HG03064 (cell line): ENCODE measurements around the gene ZSWIM6.

ENCODE experiments used
- ATAC-seq: cut with Tn5 transposase; IDR thresholded peaks from one replicate; pipeline ENCODE4 v1.9.1; 2021; ENCODE audit warnings: low read depth; ENCODE audit not compliant: unreplicated experiment

The ZSWIM6 gene

DNA sequence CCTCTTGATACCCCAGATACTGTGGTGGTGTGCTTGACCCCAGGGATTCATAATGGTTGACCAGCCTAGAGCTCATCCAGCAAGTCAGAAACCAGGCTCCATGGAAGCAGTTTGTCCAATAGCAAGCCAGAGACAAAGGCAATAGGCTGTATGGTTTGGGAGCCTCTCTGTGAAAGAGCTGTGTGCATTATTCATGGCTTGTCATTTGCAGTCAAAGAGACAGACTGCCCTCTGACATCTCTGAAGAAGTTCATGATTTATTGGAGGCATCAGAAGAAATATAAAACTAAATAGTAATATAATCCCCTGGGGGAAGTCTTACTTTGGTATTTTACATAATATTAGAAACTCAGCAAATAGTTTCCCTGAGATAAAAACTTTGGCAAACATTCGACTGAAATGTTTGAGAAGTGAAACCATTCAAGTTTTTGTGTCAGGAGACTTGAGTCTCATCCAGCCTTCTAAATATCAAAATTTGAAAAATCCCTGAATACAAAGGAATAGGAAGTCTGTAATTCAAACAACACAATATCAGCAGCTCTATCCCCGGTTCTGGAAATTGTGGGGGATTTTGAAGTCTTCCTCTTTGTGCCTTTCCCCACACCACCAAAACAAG is 250.3 kb downstream of the ZSWIM6 start:
- no peak for ATAC-seq

GRCh38 chr5:61582887-61583286 is 250.8 kb downstream of the ZSWIM6 start:
- ATAC-seq: no peak

DNA sequence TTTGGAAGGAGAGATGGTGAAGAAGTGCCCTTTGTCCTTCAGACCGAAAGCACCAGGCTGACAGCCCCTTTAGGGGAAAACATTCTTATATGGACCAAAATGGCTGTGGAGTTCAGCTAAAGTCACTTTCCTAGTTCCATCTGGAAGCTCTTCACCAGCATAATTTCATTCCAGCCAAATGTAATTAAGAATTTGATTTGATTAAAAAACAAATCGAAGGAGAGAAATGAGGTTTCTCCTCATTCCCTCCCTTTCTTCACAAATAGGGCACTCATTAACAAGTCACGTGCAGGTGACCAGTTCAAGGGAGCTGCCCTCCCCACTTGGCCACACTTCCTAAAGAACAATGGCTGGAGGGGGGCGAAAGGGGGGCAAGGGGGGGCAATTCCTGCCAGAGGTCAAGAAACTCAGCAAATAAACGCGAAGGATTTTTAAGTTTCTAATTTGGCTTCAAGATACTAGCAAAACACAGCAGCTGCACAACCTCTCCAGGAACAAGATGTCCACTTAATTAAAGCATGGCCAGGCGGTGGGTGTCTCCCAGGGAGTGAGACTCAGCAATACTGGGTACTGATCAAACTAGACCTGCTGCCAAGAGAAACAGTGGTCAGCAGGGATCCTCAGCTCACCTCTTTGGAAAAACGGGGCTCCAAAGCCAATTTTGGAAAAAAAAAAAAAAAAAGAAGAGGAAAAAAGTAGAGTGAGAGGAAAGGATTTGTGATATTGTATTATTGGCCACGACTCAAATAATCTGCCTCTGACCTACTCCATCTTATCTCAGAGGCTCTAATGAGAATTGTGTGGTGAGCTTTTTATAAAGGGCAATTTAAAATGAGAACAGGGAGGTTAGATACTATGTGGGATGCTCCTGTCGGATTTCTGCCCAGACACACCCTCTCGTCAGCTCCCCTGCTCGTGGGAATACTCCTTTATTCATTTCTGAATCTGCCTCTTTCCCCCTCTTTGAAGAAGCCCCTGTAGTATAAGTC is 254.3 kb downstream of the ZSWIM6 start:
- no peak for ATAC-seq

DNA sequence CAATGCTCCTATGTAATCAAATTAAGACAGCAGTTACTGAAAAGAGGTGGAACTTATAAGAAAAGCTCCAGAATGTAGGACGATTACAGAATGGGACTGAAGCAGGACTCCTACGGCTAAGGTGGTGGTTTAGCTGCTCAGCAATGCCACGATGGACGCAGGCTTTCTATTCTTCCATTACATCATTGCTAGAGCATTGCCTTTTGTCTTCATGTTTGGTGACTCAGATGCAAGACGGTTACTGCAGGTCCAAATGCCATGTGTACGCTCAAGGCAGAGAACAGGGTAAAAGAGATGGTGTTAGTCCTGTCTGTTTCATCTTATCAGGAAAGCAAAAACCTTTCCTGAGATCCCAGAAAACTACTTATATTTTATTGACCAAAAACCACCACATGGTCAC is 255.1 kb downstream of the ZSWIM6 start:
- ATAC-seq: no peak

DNA sequence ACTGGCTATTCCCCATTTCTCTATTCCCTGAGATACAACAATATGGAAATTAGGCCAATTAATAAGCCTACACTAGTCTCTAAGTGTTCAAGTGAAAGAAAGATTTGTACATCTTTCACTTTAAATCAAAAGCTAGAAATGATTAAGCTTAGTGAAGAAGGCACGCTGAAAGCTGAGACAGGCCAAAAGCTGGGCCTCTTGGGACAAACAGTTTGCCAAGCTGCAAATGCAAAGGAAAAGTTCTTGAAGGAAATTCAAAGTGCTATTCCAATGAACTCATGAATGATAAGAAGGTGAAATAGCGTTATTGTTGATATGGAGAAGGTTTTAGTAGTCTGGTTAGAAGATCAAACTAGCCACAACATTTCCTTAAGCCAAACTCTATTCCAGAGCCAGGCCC is 256.2 kb downstream of the ZSWIM6 start:
- no peak for ATAC-seq

GRCh38 chr5:61589946-61590345 is 257.9 kb downstream of the ZSWIM6 start:
- ATAC-seq: no peak

DNA sequence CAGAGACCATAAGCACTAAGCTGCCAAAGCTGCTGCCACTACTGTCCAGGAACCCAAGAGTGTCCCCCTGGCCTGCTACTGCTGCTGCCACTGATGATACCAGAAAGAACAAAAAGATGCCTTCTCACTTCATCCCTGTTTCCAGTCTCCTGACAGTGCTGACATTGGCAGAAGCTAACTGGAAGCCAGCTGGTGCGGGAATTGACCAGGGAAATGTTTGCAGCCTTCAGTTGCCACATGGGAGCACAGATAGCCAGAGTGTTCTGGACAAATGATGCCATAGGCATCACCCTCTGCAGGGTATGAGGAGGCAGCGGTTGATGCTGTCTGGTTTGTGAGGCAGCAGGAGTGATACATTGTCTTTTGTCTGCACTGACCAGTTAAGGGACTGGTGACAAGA is 258.4 kb downstream of the ZSWIM6 start:
- no peak for ATAC-seq

DNA sequence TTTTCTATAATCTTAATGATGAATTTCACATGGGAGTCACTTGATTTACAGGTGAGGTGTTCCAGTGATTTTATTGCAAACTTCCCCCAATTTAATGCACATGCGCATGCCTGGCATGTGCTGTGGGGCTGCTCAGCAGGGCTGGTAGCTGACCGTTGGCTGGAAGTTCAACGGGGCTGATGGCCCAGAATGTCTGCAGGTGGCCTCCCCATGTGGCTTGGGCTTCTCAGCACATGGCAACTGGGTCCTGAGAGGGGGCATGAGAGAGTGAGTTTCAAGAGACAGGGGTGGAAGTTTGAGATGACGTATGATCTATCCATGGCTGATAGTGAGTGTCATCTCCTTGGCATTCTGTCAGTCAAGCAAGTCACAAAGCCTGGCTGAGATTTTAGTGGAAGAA is 259.8 kb downstream of the ZSWIM6 start:
- no peak for ATAC-seq

- ATAC-seq: no peak
Observed at GRCh38 chr5:61595426-61595825, 263.4 kb downstream of the ZSWIM6 start.
